Activated CD4-positive, CD25-positive, alpha-beta regulatory T cell treated with anti-CD3 and anti-CD28 coated beads, Interleukin-2, amount 50 U/mL, for 72 hours (primary cell): Measurements from ENCODE around the gene PTMS.

Source experiments
- DNase-seq: peaks from one replicate; pipeline ENCODE4 v3.0.0; 2021

The PTMS gene

GRCh38 chr12:6752921-6753771 is 13.0 kb upstream of the PTMS start, which contains the start of gene MLF2:
Gene MLF2, minus strand, starts transcription at chr12:6753141. Its CDS starts 807 bp downstream, at chr12:6752334.
- DNase-seq: peak; percentile 98

- DNase-seq: no peak
These were observed 12.3 kb upstream of the PTMS start for GRCh38 chr12:6753772-6754356.

GRCh38 chr12:6754411-6754810 is 11.8 kb upstream of the PTMS start:
- DNase-seq: no peak

GRCh38 chr12:6757028-6757690 is 9.0 kb upstream of the PTMS start:
- no peak for DNase-seq

- no peak for DNase-seq
These were observed 7.6 kb upstream of the PTMS start for GRCh38 chr12:6758506-6759095.

- no peak for DNase-seq
These were observed 6.4 kb upstream of the PTMS start for GRCh38 chr12:6759741-6760140.

GRCh38 chr12:6763380-6763779 is 2.8 kb upstream of the PTMS start:
- no peak for DNase-seq

GRCh38 chr12:6764011-6764828 is 1.9 kb upstream of the PTMS start:
- no peak for DNase-seq

- DNase-seq: no peak
These were observed 1.0 kb upstream of the PTMS start for GRCh38 chr12:6765048-6765633.

- peak; percentile 68 for DNase-seq
These were observed 637 bp downstream of the PTMS start for GRCh38 chr12:6766651-6767349.

GRCh38 chr12:6767353-6768319 is 1.5 kb downstream of the PTMS start:
- no peak for DNase-seq

GRCh38 chr12:6768437-6768914 is 2.3 kb downstream of the PTMS start:
- DNase-seq: no peak

- DNase-seq: no peak
These were observed 2.8 kb downstream of the PTMS start for GRCh38 chr12:6768990-6769389.

GRCh38 chr12:6769666-6770065 is 3.5 kb downstream of the PTMS start:
- no peak for DNase-seq

- DNase-seq: no peak
These were observed 3.9 kb downstream of the PTMS start for GRCh38 chr12:6770094-6770493.

GRCh38 chr12:6770600-6770999 is 4.4 kb downstream of the PTMS start:
- DNase-seq: no peak

- DNase-seq: no peak
These were observed 4.9 kb downstream of the PTMS start for GRCh38 chr12:6771091-6771495.

GRCh38 chr12:6771509-6772330 is 5.6 kb downstream of the PTMS start:
- no peak for DNase-seq

- DNase-seq: no peak
These were observed 6.2 kb downstream of the PTMS start, which contains the start of gene LAG3 for GRCh38 chr12:6772331-6772695. Gene LAG3, plus strand, starts transcription at chr12:6772520. Its CDS starts 333 bp downstream, at chr12:6772853.
